ENCODE measurements around the gene DUS2. TPM values are rescaled to one million over a fixed set of nuclear protein-coding genes. Genes with fewer than 3 reads are reported as not detected.
A peak's percentile ranks its signal among the peaks of the same experiment; 100 is the strongest.

The DUS2 gene
- total RNA-seq, 1 experiment from 2014 or later, result 27.9 TPM

- TF ChIP-seq AFF4 (CRISPR knock-in tag; IDR thresholded peaks at IDR 0.05; ENCODE audit: borderline replicate concordance) (no peak), SP1 (CRISPR knock-in tag; conservative IDR thresholded peaks at IDR 0.05) (peak; percentile 90), ATF3 (CRISPR knock-in tag; conservative IDR thresholded peaks at IDR 0.05) (no peak; the same call in 1 of the 2 replicates), PRDM15 (CRISPR knock-in tag; IDR thresholded peaks at IDR 0.05) (peak; percentile 53), NFE2L1 (CRISPR knock-in tag; IDR thresholded peaks at IDR 0.05) (peak; percentile 81; the same call in 1 of the 2 replicates), ESRRA (CRISPR knock-in tag; IDR thresholded peaks at IDR 0.05; ENCODE audit: borderline replicate concordance) (peak; percentile 86; the same call in 1 of the 2 replicates), USF1 (CRISPR knock-in tag; IDR thresholded peaks at IDR 0.05) (peak; percentile 72), ATF1 (CRISPR knock-in tag; IDR thresholded peaks at IDR 0.05) (peak; percentile 94; the same call in 1 of the 2 replicates), ZNF671 (CRISPR knock-in tag; IDR thresholded peaks at IDR 0.05) (no peak), ETV6 (CRISPR knock-in tag; IDR thresholded peaks at IDR 0.05) (peak; percentile 95), CREM (CRISPR knock-in tag; IDR thresholded peaks at IDR 0.05) (peak; percentile 100), ZMAT4 (CRISPR knock-in tag; IDR thresholded peaks at IDR 0.05) (no peak), NR1H2 (CRISPR knock-in tag; IDR thresholded peaks at IDR 0.05) (peak; percentile 67), ZNF416 (CRISPR knock-in tag; IDR thresholded peaks at IDR 0.05) (no peak), ATF2 (CRISPR knock-in tag; IDR thresholded peaks at IDR 0.05; ENCODE audit: borderline replicate concordance, low read depth) (0 out of 2 replicates have a peak, but pooled peaks have one; percentile 51), IRF2 (CRISPR knock-in tag; IDR thresholded peaks at IDR 0.05; ENCODE audit: borderline replicate concordance, low read depth) (no peak), NFYB (CRISPR knock-in tag; conservative IDR thresholded peaks at IDR 0.05; ENCODE audit: low read depth) (no peak), ERG (CRISPR knock-in tag; IDR thresholded peaks at IDR 0.05) (no peak), TCF7 (CRISPR knock-in tag; IDR thresholded peaks at IDR 0.05; ENCODE audit: low read depth) (no peak), ARID4B (CRISPR knock-in tag; IDR thresholded peaks at IDR 0.05; ENCODE audit: borderline replicate concordance) (peak; percentile 25; the same call in 1 of the 2 replicates), RORB (CRISPR knock-in tag; IDR thresholded peaks at IDR 0.05) (no peak), ZNF423 (CRISPR knock-in tag; IDR thresholded peaks at IDR 0.05) (no peak)
These were observed at the start of gene DUS2, which contains the start of gene DDX28 (continued) for GRCh38 chr16:68022728-68023537.
